Measurements from ENCODE around the gene CDH4.

DNA sequence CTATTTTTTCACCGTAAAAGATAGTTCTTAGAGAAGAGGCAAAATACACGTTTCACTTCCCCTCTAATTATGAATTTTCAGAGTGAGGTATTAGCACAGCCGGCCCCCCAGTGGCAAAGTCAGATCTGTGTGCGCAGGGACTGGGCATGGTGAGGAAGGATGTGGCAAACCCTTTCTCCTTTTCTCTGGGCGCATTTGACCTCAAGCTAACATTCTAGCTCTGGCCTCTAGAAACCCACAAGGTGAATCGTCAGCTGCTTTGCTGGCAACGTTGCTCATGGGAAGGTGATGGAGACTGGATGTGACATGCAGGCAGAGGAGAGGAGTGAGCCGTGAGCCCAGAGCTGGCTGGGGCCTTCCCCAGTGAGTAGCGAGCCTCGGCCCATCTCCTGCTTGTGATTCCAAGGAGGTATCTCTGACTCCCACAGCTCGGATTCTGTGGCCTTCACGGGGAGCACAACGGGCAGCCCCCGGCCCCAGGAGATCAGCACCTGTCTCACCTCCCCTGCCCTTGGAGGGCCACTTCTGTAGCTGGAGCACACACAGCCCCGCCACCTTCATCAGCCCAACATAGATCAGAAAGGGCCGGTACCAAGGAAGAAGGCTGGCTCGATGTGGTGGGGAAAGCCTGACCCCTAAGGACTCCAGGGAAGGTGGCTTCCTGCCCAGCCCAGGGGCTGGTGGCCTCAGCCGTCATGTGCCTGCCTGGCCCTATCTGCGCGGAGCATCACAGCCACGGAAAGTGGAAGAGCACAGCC lies 660.8 kb downstream of the CDH4 start:
- TF ChIP-seq EZH2 (IDR thresholded peaks at IDR 0.05; ENCODE audit: borderline replicate concordance, insufficient read depth, low read depth, low read length, poor library complexity, severe bottlenecking), result no peak
- TF ChIP-seq, protein P1, sequence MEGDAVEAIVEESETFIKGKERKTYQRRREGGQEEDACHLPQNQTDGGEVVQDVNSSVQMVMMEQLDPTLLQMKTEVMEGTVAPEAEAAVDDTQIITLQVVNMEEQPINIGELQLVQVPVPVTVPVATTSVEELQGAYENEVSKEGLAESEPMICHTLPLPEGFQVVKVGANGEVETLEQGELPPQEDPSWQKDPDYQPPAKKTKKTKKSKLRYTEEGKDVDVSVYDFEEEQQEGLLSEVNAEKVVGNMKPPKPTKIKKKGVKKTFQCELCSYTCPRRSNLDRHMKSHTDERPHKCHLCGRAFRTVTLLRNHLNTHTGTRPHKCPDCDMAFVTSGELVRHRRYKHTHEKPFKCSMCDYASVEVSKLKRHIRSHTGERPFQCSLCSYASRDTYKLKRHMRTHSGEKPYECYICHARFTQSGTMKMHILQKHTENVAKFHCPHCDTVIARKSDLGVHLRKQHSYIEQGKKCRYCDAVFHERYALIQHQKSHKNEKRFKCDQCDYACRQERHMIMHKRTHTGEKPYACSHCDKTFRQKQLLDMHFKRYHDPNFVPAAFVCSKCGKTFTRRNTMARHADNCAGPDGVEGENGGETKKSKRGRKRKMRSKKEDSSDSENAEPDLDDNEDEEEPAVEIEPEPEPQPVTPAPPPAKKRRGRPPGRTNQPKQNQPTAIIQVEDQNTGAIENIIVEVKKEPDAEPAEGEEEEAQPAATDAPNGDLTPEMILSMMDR (IDR thresholded peaks at IDR 0.05), result no peak

Data from B cell (primary cell).